ENCODE results near the gene GZMM. TPM values are rescaled to one million over a fixed set of nuclear protein-coding genes. Genes with fewer than 3 reads are reported as not detected.
A peak's percentile ranks its signal among the peaks of the same experiment; 100 is the strongest.

The GZMM gene
- total RNA-seq, 1 experiment from 2014 or later: 0.66 TPM

DNA sequence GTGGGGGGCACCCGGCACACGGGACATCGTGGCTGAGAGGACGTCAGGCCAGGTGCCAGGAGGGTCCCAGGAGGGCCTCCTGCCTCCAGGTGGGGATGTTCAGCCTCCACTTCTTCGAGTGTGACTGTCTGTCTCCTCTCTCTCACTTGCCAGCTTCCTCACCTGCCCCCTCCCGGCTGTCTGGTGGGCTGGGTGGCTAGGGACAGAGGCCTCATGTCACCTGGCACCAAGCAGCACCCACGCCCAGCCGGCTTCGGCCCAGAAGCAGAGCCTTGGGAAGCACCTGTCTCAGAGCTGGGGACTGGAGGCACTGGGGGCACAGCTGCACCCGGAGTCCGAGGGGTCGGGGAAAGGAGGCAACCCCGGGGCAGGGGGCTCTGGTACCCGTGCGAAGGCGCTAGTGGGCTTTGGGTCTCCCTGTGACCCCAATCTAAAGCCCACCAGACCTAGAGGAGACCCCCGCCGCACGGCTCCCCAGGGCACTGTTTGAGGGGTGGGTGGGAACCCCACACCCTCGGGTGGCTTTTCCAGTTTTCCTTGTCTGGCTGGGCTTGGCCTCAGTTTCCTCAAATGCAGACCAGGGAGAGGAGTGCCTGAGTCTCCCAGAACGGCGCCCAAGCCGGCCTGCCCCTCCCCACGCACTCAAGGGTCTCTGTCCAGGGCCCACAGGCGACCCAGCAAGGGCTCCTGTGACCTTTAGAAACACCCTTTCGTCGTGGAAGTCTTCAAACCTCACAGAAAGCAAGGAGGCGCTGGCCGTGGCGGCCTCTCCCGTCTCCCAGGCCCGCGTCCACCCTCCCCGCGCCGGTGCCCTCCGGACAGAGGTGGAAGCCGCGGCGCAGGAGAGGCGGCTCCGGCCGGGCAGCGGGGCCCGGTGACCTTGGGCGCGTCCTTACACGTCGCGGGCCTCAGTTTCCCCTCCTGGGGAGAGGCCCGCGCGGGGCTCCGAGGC is 45.2 kb downstream of the GZMM start:
- Histone ChIP-seq H3K23ac (ENCODE audit: insufficient read length, low read depth, low read length) (no peak overlapping the region), H2AK5ac (ENCODE audit: insufficient read length, low read length) (no peak overlapping the region), H4K5ac (ENCODE audit: insufficient read length, low read depth, low read length) (no peak overlapping the region), H2BK120ac (ENCODE audit: low read depth, low read length, poor library complexity, severe bottlenecking) (no peak overlapping the region), H3K14ac (ENCODE audit: insufficient read depth, low read length) (no peak overlapping the region), H2BK15ac (ENCODE audit: low read depth, low read length) (no peak overlapping the region), H3K18ac (ENCODE audit: insufficient read length, low read depth, low read length) (no peak overlapping the region), H3K9me3 (ENCODE audit: control insufficient read depth, low read depth, low read length) (no peaks in the 10 kb centered on the region), H2BK5ac (ENCODE audit: insufficient read length, low read length) (no peak overlapping the region), H2BK20ac (ENCODE audit: low read depth, low read length, poor library complexity, severe bottlenecking) (no peak overlapping the region), H4K91ac (ENCODE audit: insufficient read length, low read depth, low read length) (no peak overlapping the region), H4K20me1 (ENCODE audit: control insufficient read depth, insufficient read depth, insufficient read length) (peaks cover 3% of the 10 kb centered on the region), H3K9ac (ENCODE audit: extremely low read depth, insufficient read length, low read length) (no peak overlapping the region), H2AFZ (ENCODE audit: low read length) (no peak overlapping the region), H3K4me2 (ENCODE audit: insufficient read depth, insufficient read length, low read length) (peak overlapping the region; percentile 15), H3T11ph (ENCODE audit: low read length) (no peak overlapping the region), H3K79me1 (ENCODE audit: insufficient read depth, low read depth, low read length, poor library complexity, severe bottlenecking) (no peaks in the 10 kb centered on the region), H3K4me1 (ENCODE audit: insufficient read depth, low read length) (no peaks in the 10 kb centered on the region), H3K79me2 (ENCODE audit: insufficient read depth, low read length) (no peaks in the 10 kb centered on the region), H3K23me2 (ENCODE audit: insufficient read length, low read depth, low read length, poor library complexity, severe bottlenecking) (no peaks in the 10 kb centered on the region), H3K27me3 (ENCODE audit: insufficient read depth, low read length) (peaks cover 12% of the 10 kb centered on the region; the same call in 1 of the 2 replicates), H3K27ac (ENCODE audit: insufficient read length, low read depth, low read length) (no peak overlapping the region), H2BK12ac (ENCODE audit: insufficient read length, low read depth, low read length) (no peak overlapping the region), H3K4ac (ENCODE audit: low read depth, low read length) (no peak overlapping the region), H3K56ac (ENCODE audit: insufficient read length, low read depth, low read length) (no peak overlapping the region), H4K8ac (replicated peaks; ENCODE audit: insufficient read length, low read depth, low read length) (no peak overlapping the region)
- Mint-ChIP-seq H3K4me3 (peak overlapping the region; percentile 47 to 73), H3K36me3 (ENCODE audit: insufficient read depth in 1 of 3, low read depth in 3 of 3) (no peaks in the 10 kb centered on the region), H3K9me3 (no peaks in the 10 kb centered on the region), H3K27me3 (ENCODE audit: low read depth) (peaks cover 50% of the 10 kb centered on the region), H3K4me1 (peaks cover 2 to 9% of the 10 kb centered on the region in 2 experiments), H3K27ac (no peak overlapping the region)
- TF ChIP-seq, protein P1, sequence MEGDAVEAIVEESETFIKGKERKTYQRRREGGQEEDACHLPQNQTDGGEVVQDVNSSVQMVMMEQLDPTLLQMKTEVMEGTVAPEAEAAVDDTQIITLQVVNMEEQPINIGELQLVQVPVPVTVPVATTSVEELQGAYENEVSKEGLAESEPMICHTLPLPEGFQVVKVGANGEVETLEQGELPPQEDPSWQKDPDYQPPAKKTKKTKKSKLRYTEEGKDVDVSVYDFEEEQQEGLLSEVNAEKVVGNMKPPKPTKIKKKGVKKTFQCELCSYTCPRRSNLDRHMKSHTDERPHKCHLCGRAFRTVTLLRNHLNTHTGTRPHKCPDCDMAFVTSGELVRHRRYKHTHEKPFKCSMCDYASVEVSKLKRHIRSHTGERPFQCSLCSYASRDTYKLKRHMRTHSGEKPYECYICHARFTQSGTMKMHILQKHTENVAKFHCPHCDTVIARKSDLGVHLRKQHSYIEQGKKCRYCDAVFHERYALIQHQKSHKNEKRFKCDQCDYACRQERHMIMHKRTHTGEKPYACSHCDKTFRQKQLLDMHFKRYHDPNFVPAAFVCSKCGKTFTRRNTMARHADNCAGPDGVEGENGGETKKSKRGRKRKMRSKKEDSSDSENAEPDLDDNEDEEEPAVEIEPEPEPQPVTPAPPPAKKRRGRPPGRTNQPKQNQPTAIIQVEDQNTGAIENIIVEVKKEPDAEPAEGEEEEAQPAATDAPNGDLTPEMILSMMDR (conservative IDR thresholded peaks at IDR 0.05): no peak
- DNase-seq: peak; percentile 54
- no CpG with 5 or more reads among the region's 54 CpGs for WGBS (ENCODE audit: extremely low coverage, insufficient read length, low lambda C conversion rate)
